ENCODE data around the gene CCM2L. TPM values are rescaled to one million over a fixed set of nuclear protein-coding genes. Genes with fewer than 3 reads are reported as not detected.

CCM2L gene
- total and polyA plus RNA-seq, 2 experiments from 2014 or later, result 4.9 to 13.3 TPM

- ATAC-seq, result no peak
- H3K36me3 ChIP-seq (ENCODE audit: insufficient read depth), result no peaks in the 10 kb centered on the region
- peaks cover 58% of the 10 kb centered on the region for H3K27me3 ChIP-seq (ENCODE audit: insufficient read depth)
- no peaks in the 10 kb centered on the region for H3K79me2 ChIP-seq (replicated peaks; ENCODE audit: insufficient read depth)
- no peak overlapping the region for H3K27ac ChIP-seq (ENCODE audit: low read depth)
- Mint-ChIP-seq H3K27ac (no peak overlapping the region), H3K4me3 (no peak overlapping the region; the same call in 2 of the 3 replicates), H3K27me3 (ENCODE audit: insufficient read depth, low read depth, poor library complexity) (peaks cover 41% of the 10 kb centered on the region), H3K4me1 (peaks cover 17% of the 10 kb centered on the region; the same call in 2 of the 3 replicates), H3K9me3 (peaks cover 18% of the 10 kb centered on the region; the same call in 2 of the 3 replicates), H3K36me3 (ENCODE audit: low read depth) (no peaks in the 10 kb centered on the region)
- no peak for DNase-seq (ENCODE audit: low spot score)
- no peak overlapping the region for H2AFZ ChIP-seq
- H3K4me1 ChIP-seq (ENCODE audit: insufficient read depth), result peaks cover 18% of the 10 kb centered on the region
- H4K20me1 ChIP-seq (replicated peaks; ENCODE audit: insufficient read depth), result peaks cover 3% of the 10 kb centered on the region; the same call in 1 of the 2 replicates
- H3K9me2 ChIP-seq (ENCODE audit: insufficient read depth), result no peaks in the 10 kb centered on the region
- H3K4me3 ChIP-seq, result no peak overlapping the region
- no peak overlapping the region; the same call in 1 of the 2 replicates for H3K4me2 ChIP-seq
- TF ChIP-seq ZNF331 (CRISPR knock-in tag; IDR thresholded peaks at IDR 0.05; ENCODE audit: low read depth), result no peak
- TF ChIP-seq ZNF462 (CRISPR knock-in tag; IDR thresholded peaks at IDR 0.05), result no peak
- TF ChIP-seq STAT1 (IDR thresholded peaks at IDR 0.05; ENCODE audit: unreplicated experiment), result no peak
- no peak for TF ChIP-seq ETS1 (IDR thresholded peaks at IDR 0.05)
- TF ChIP-seq POLR2AphosphoS5 (IDR thresholded peaks at IDR 0.05; ENCODE audit: low read depth), result no peak
- TF ChIP-seq JUNB (IDR thresholded peaks at IDR 0.05; ENCODE audit: unreplicated experiment), result no peak
- no peak for TF ChIP-seq EZH2phosphoT487 (IDR thresholded peaks at IDR 0.05; ENCODE audit: unreplicated experiment)
- TF ChIP-seq CREB1 (CRISPR knock-in tag; IDR thresholded peaks at IDR 0.05; ENCODE audit: low read depth), result no peak
- TF ChIP-seq ZNF114 (CRISPR knock-in tag; IDR thresholded peaks at IDR 0.05), result no peak
- no peak for TF ChIP-seq CTCF (conservative IDR thresholded peaks at IDR 0.05; ENCODE audit: low read depth in 2 of 2)
- no peak for TF ChIP-seq NANOG (IDR thresholded peaks at IDR 0.05; ENCODE audit: borderline replicate concordance)
- no peak for TF ChIP-seq EZH2 (IDR thresholded peaks at IDR 0.05; ENCODE audit: low read depth, unreplicated experiment)
- TF ChIP-seq REST (IDR thresholded peaks at IDR 0.05; ENCODE audit: unreplicated experiment), result no peak
- H3F3A ChIP-seq (replicated peaks; ENCODE audit: low read depth), result 0 out of 2 replicates have a peak, but pooled peaks cover 10% of the 10 kb centered on the region
Observed at GRCh38 chr20:32053648-32054047, 43.4 kb downstream of the CCM2L start.
